GM21786 (cell line): ENCODE results near the gene ZNF549.

Source experiments
- ATAC-seq: cut with Tn5 transposase; IDR thresholded peaks from one replicate; pipeline ENCODE4 v1.9.1; 2021; ENCODE audit not compliant: unreplicated experiment

ZNF549 gene

DNA sequence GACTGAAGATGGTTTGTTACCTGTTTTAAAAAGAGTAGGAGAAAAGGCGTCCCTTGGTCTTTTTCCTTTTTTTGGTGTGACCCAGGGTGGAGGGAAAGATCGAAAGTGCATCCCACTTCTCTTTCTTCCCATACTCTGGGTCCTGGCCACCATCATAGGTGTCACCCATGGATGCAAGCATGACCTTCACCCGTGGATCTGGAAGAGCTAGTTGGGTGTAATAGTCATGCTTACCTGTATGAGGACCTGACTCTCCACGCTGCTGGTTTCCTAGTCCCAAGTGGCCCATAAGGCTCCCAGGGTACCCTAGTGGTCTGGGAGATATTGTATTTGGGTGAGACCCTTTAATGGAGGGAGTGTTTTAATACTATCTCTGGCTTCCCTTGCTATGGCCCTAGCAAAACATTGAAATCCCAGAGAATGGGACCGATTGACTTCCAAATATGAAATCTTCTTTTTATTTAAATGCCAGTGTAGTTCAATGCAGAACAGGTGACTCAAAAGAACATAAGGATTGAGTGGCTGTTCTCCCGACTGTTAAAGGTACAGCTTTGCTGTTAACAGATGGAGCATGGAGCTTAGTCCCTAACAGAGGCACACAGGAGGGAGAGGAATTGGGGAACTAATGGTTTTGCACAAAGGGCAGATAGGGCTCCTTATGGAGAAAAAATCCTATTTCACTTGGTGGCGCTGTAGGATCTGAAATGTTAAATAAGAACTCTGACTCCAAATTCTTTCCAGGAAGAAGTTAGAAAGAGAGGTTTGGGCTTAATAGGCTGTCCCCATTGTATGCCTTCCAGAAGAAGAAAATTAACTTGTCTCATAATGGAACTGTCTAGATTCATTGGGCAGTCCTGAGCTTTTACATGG lies 39.5 kb downstream of the ZNF549 start:
- no peak for ATAC-seq

DNA sequence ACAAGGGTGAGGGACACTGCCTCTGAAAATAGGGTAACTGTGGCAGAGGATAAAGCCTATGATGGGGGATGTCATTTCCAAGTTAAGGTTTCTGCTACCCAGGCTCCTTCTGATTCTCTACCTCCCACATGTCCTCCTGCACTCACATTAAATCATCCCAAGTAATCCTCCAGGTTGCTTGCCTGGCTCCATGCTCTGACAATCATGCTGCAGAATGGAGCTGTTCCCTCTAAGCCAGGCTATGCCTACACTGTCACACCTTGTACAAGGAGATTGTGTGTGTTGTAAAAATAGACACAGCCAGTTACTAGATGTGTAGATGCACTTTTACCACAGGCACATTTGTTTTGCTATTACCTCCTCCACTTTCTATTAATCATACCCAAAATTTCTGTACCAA lies 43.6 kb downstream of the ZNF549 start:
- no peak for ATAC-seq

DNA sequence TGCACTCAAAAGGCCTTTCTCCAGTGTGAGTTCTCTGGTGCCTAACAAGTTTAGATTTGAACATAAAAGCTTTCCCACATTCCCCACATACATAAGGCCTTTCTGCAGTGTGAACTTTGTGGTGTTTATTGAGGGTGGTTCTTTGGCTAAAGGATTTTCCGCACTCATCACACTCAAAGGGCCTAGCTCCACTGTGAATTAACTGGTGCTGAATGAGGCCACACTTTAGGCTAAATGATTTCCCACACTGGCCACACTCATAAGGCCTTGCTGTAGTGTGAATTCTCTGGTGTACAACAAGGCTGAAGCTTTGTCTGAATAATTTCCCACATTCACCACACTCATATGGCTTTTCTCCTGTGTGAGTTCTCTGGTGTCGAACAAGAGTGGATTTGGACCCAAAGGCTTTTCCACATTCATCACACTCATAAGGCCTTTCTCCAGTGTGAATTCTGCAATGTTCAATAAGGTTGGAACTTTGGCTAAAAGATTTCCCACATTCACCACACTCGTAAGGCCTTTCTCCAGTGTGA lies 45.3 kb downstream of the ZNF549 start:
- no peak for ATAC-seq

DNA sequence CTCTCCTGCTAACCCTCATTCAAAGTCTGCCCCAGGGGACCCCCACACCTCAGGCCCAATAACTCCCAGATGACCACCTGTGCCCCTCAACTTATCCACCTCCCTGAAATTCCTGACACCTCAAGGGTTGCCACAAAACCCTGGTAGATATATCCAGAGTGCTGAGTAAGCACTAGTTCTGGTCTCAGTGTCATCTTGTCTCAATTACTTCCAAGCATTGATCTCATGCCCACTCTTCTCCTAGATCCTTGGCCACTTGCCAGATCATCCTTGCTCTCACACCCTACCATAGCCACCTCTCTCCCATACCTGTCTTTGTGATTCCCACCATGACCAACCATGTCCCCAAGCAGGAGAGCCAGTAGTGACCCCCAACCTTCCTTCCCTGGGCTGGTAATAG lies 49.5 kb downstream of the ZNF549 start:
- no peak for ATAC-seq

DNA sequence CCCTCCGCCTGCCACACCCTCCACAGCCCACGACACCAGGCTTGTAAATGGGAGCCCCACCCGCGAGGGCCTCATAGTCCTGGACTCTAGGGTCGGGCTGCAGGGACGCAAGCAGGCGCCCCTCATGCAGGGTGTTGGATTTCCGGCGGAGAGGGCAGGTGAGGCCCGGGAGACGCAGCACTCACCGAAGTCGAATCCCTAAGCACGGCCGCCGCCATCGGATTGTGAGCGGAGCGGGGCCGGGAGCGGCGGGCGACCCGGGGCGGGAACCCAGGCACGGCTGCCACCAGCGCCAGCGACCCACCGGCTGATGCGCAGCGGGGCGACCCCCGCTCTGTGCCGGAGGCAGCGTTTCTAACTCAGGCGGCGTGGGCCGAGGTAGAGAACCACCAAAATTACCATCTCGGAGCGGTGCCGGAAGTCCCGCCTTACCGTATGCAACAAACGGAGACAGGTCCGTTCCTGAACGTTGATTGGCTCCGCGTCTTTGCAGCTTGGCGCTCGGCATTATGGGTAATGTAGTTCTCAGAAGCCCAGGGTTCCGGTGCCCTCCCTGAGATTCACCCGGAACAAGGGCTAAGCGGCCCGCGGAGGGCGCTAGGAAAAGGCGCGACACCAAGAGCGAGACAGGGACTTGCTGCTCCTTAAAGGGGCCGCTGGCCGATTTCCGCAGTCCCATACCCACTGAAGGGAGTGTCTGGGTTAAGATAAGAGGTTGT lies 51.5 kb downstream of the ZNF549 start, which contains the start of gene ZNF416:
Gene ZNF416 (minus strand): TSS at position 425 of the 719 bp plus-strand sequence. CDS start 207 bp downstream, at position 218.
- peak; percentile 89 for ATAC-seq

DNA sequence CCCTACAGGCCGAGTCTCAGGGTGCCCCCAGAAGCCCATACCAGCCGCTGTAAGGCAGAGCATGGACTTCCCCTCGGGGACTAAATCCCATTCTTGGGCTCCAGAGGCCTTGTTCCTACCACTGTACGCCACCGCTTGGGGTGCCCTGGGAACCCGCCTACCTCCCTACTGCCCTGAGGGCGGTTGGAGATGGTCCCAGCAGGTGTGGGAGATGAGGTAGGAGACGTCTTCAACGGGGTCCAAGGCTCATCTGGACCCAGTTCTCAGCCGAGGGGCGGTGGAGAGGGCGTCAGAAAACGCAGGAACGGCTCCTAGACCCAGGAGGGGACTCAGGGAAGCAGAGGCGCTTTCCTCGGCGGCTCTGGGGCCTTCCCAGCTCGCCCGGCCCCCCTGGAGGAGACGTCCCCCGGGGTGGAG lies 56.0 kb downstream of the ZNF549 start:
- ATAC-seq = no peak

DNA sequence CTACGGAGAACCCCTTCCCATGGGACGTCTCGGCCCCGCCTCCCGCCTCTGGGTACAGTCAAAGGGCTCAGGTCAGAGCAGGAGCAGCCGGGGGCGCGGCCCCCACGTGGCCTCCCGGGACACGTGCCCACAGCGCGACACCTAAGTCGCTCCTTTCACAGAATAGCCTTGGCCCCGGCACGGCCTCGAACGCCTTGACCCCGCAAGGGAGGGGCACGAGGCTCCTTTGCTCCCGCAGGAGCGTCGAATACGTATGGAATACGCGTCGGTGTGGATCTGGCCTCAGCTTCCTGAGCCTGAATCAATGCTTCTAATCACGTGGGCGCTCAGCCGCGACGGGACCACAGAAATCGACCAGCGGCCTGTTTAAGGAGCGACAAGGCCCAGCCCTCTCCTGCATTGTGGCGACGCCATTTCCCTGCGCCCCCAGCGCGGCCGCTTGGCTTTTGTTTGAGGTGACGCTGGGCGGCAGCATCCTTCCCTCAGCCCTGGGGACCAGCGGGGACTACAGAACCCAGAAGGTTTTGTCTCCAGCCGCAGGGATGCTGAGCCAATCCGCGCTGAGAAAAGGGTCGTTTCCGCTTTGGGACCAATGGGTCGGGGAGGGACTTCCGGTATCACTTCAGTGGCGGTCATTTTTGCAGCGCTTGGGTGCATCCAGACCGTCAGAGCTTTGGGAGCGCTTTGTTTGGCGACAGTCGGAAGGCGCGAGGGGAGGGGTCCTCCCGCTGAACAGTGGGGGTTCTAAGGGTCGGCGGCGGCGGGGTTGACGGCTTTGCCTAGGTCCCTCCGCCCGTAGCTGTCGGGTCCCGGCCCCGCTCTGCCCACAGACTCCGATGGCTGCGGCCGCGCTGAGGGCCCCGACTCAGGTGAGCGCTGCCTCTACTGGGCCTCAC lies 56.6 kb downstream of the ZNF549 start, which contains the start of gene ZIK1:
Gene ZIK1 (plus strand): TSS at position 625 of the 896 bp plus-strand sequence. CDS start 212 bp downstream, at position 837.
- peak; percentile 87 for ATAC-seq

DNA sequence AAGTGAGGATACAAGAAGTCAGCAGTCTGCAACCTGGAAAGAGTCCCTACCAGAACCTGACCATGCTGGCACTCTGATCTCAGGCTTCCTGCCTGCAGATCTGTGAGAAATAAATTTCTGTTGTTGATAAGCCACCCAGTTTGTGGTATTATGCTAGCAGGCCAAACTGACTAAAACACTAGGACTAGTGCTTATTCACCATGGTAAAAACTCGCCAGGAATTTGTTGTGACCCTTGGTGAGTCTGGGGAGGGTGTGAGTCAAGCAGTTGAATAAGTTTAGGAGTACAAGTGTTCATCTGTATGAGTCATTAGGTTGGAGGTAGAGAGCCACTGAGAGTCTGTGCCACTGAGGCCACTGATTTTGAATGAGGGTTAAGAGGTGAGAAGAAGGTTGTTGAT lies 60.4 kb downstream of the ZNF549 start:
- ATAC-seq = no peak

DNA sequence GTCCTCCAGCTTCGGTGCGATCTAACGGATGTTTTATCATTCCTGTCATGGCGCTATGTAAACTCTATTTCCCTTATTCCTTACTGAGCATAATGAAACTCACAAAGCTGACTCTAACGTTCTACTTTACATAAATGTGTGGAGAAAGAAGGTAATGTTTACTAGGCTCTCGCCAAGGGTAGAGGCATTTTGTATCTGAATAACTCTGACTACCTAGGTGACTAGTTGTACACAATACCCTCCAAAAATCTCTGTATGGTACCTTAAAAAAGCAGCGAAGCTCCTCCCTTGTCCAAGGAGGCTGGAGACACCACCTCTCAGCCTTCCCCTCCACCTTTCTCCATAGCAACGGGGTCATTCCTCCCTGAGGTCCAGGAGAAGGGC lies 72.2 kb downstream of the ZNF549 start:
- peak; percentile 13 for ATAC-seq

DNA sequence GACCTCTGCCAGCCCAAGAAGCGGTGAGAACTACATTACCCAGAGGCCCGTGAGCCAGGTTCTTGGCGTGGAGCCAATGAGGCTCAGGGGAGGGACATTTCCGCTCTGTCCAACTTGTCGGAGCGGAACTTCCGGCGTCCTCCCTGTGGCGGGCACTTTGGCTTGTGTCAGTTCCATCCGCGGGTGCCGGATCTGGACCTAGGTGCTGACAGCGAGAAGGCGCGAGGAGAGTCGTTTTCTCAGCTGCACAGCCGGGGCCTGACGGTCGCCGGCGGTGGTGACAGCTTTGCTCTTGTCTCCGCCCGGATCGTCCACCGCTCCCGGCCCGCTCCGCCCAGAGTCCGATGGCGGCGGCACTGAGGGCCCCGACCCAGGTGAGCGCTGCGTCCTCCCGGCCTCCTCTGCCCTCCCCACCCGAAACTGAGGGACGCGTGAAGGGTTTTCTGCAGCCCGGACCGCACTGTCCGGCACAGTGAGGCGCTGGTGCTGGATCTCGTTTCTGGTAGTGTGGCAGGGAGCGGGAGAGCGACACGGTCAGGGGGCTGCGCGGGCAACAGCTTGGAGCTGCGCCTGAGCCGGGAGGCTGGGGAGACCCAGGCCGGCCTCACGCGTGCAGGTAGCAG lies 72.7 kb downstream of the ZNF549 start, which contains the start of gene ZNF530:
Gene ZNF530 (plus strand): TSS at position 125 of the 623 bp plus-strand sequence. CDS start 4,461 bp downstream, outside the sequence.
- peak; percentile 96 for ATAC-seq

DNA sequence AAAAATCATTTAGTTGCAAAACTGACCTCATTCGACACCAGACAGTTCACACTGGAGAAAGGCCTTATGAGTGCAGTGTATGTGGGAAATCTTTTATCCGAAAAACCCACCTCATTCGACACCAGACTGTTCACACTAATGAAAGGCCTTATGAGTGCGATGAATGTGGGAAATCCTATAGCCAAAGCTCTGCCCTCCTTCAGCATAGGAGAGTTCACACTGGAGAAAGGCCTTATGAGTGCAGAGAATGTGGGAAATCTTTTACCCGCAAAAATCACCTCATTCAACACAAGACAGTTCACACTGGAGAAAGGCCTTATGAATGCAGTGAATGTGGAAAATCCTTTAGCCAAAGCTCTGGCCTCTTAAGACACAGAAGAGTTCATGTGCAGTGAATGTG lies 79.8 kb downstream of the ZNF549 start:
- ATAC-seq = no peak
